RWPE2 (cell line): ENCODE measurements around the gene WDR75.

Experiments used
- ATAC-seq: fragments of 200-7000 bp; cut with Tn5 transposase; 3 replicates; pipeline ENCODE4 v1.9.1; 2021; ENCODE audit warnings: low read depth
- DNase-seq: peaks from one replicate; pipeline ENCODE4 v3.0.0-alpha.2; 2020; ENCODE audit warnings: low spot score
- H3K27ac ChIP-seq: fragments of 450-650 bp; 2 replicates; pipeline ENCODE4 v1.5.1; 2017; ENCODE audit warnings: mild to moderate bottlenecking; ENCODE audit not compliant: poor library complexity, severe bottlenecking
- H3K27me3 ChIP-seq: fragments of 250-450 bp; sonication (Bioruptor Pico); 2 replicates; pipeline ENCODE4 v1.5.1; 2021; ENCODE audit warnings: mild to moderate bottlenecking, moderate library complexity; ENCODE audit not compliant: insufficient read depth, poor library complexity, severe bottlenecking
- H3K36me3 ChIP-seq: fragments of 250-450 bp; sonication (Bioruptor Pico); 2 replicates; pipeline ENCODE4 v1.5.1; 2020; ENCODE audit warnings: low read depth, mild to moderate bottlenecking, moderate library complexity
- H3K4me1 ChIP-seq: fragments of 250-450 bp; sonication (Bioruptor Pico); 2 replicates; pipeline ENCODE4 v1.5.1; 2021; ENCODE audit warnings: mild to moderate bottlenecking, moderate library complexity; ENCODE audit not compliant: insufficient read depth, poor library complexity, severe bottlenecking
- H3K4me3 ChIP-seq: fragments of 250-450 bp; sonication (Bioruptor Pico); 2 replicates; pipeline ENCODE4 v1.5.1; 2021; ENCODE audit warnings: mild to moderate bottlenecking, moderate library complexity; ENCODE audit not compliant: severe bottlenecking
- H3K9me3 ChIP-seq: fragments of 250-450 bp; sonication (Bioruptor Pico); 2 replicates; pipeline ENCODE4 v1.5.1; 2021; ENCODE audit warnings: mild to moderate bottlenecking, moderate library complexity; ENCODE audit not compliant: severe bottlenecking
- CTCF ChIP-seq: fragments of 450-650 bp; IDR thresholded peaks from one replicate; pipeline ENCODE4 v1.5.1; 2017; ENCODE audit warnings: mild to moderate bottlenecking, moderate library complexity; ENCODE audit not compliant: poor library complexity, severe bottlenecking

Gene WDR75

GRCh38 chr2:189485146-189485545 lies 43.9 kb downstream of the WDR75 start:
- no peaks in the 10 kb centered on the region for H3K36me3 ChIP-seq
- TF ChIP-seq CTCF: no peak
- no peak overlapping the region for H3K27ac ChIP-seq
- no peaks in the 10 kb centered on the region for H3K4me1 ChIP-seq
- H3K27me3 ChIP-seq: no peaks in the 10 kb centered on the region
- H3K4me3 ChIP-seq: no peak overlapping the region
- DNase-seq (no peak), ATAC-seq (no peak)
- H3K9me3 ChIP-seq: no peaks in the 10 kb centered on the region

GRCh38 chr2:189486237-189486770 lies 45.0 kb downstream of the WDR75 start:
- H3K27me3 ChIP-seq: no peaks in the 10 kb centered on the region
- H3K27ac ChIP-seq: no peak overlapping the region
- H3K4me3 ChIP-seq: no peak overlapping the region
- TF ChIP-seq CTCF: no peak
- no peaks in the 10 kb centered on the region for H3K9me3 ChIP-seq
- DNase-seq (no peak), ATAC-seq (no peak)
- no peaks in the 10 kb centered on the region for H3K4me1 ChIP-seq
- H3K36me3 ChIP-seq: no peaks in the 10 kb centered on the region

GRCh38 chr2:189487283-189488007 lies 46.2 kb downstream of the WDR75 start:
- Histone ChIP-seq H3K4me3 (no peak overlapping the region), H3K9me3 (no peaks in the 10 kb centered on the region), H3K4me1 (no peaks in the 10 kb centered on the region), H3K27me3 (no peaks in the 10 kb centered on the region), H3K36me3 (no peaks in the 10 kb centered on the region), H3K27ac (no peak overlapping the region)
- DNase-seq (no peak), ATAC-seq (no peak)
- TF ChIP-seq CTCF: no peak

GRCh38 chr2:189488008-189488310 lies 46.7 kb downstream of the WDR75 start:
- Histone ChIP-seq H3K4me3 (no peak overlapping the region), H3K27me3 (no peaks in the 10 kb centered on the region), H3K4me1 (no peaks in the 10 kb centered on the region), H3K27ac (no peak overlapping the region), H3K36me3 (no peaks in the 10 kb centered on the region), H3K9me3 (no peaks in the 10 kb centered on the region)
- TF ChIP-seq CTCF: no peak
- ATAC-seq (no peak), DNase-seq (no peak)

- DNase-seq (no peak), ATAC-seq (no peak)
- H3K4me3 ChIP-seq: no peak overlapping the region
- TF ChIP-seq CTCF: no peak
- H3K9me3 ChIP-seq: no peaks in the 10 kb centered on the region
- no peaks in the 10 kb centered on the region for H3K4me1 ChIP-seq
- H3K27me3 ChIP-seq: peaks cover 3% of the 10 kb centered on the region
- H3K27ac ChIP-seq: no peak overlapping the region
- no peaks in the 10 kb centered on the region for H3K36me3 ChIP-seq
Measured at GRCh38 chr2:189492451-189492850, 51.2 kb downstream of the WDR75 start.
